Measurements from ENCODE around the gene CCDC51.

Gene CCDC51

DNA sequence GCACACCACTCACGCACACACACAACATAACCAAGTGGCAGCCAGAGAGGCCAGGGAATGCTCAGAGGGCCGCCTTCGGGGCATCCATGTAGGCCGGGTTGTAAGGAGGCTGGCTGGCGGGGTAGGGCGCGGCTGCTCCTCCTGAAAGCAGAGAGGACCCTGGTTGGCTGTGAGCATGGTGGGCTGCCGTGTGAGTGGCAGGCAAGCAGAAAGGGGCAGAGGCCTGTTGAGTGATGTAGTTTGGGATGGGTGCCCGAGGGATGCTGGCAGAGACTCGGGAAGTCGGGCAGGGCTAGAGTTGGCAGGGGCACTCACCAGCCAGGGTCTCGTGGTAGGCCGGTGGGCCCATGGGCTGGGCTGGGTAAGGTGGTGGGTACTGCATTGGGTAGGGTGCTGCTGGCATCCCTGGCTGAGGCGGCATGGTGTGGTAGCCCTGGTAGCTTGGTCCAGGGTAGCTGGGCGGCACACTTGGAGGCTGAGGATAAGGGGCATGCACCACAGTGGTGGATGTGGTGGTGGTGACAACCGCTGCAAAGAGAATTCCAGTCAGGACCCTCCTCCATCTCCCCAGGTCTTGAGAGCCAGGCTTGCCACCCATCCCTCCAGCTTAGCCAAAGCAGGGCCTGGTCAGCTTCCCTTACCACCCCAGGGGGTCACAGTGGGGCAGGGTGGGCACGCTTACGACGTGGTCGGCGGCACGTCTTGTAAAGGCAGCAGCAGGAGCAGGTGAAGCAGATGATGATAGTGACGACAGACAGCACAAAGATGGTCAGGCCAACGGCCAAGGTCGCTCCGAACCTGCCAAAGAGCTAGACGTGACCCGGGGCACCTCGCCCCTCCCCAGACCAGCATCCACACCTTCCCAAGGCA lies 29.4 kb upstream of the CCDC51 start:
- no peak overlapping the region for H3K4me3 ChIP-seq (replicated peaks in 1 of 2; ENCODE audit: low read depth in 2 of 2, low read length in 2 of 2)
- DNase-seq (ENCODE audit: low read depth in 2 of 2), result no peak

DNA sequence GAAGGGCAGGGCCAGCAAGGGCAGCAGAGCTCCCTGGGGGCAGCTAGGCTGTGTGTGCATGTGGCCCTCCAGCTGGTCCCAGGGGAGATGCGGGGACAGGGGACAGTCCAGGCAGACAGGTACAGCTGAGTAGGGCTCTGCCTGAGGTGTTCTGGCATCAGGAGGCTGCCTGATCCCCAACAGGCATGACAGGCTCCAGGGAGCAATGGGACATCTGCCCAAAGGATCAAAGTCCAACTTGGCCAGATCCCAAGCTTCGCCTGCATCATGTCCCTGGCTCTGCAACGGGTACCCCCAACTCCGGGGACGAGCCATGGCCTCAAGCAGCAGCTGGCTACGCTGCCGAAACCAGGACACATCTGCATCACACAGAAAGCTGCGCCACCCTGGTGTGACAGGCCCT lies 28.4 kb upstream of the CCDC51 start:
- no peak overlapping the region for H3K4me3 ChIP-seq (replicated peaks in 1 of 2; ENCODE audit: low read depth in 2 of 2, low read length in 2 of 2)
- DNase-seq (ENCODE audit: low read depth in 2 of 2), result no peak
- TF ChIP-seq, protein P1, sequence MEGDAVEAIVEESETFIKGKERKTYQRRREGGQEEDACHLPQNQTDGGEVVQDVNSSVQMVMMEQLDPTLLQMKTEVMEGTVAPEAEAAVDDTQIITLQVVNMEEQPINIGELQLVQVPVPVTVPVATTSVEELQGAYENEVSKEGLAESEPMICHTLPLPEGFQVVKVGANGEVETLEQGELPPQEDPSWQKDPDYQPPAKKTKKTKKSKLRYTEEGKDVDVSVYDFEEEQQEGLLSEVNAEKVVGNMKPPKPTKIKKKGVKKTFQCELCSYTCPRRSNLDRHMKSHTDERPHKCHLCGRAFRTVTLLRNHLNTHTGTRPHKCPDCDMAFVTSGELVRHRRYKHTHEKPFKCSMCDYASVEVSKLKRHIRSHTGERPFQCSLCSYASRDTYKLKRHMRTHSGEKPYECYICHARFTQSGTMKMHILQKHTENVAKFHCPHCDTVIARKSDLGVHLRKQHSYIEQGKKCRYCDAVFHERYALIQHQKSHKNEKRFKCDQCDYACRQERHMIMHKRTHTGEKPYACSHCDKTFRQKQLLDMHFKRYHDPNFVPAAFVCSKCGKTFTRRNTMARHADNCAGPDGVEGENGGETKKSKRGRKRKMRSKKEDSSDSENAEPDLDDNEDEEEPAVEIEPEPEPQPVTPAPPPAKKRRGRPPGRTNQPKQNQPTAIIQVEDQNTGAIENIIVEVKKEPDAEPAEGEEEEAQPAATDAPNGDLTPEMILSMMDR (IDR thresholded peaks at IDR 0.05; ENCODE audit: low read depth, low read length), result no peak

More for the DNA sequence above, 29.4 kb upstream of the CCDC51 start:
- TF ChIP-seq, protein P1 (IDR thresholded peaks at IDR 0.05; ENCODE audit: low read depth, low read length), result no peak

DNA sequence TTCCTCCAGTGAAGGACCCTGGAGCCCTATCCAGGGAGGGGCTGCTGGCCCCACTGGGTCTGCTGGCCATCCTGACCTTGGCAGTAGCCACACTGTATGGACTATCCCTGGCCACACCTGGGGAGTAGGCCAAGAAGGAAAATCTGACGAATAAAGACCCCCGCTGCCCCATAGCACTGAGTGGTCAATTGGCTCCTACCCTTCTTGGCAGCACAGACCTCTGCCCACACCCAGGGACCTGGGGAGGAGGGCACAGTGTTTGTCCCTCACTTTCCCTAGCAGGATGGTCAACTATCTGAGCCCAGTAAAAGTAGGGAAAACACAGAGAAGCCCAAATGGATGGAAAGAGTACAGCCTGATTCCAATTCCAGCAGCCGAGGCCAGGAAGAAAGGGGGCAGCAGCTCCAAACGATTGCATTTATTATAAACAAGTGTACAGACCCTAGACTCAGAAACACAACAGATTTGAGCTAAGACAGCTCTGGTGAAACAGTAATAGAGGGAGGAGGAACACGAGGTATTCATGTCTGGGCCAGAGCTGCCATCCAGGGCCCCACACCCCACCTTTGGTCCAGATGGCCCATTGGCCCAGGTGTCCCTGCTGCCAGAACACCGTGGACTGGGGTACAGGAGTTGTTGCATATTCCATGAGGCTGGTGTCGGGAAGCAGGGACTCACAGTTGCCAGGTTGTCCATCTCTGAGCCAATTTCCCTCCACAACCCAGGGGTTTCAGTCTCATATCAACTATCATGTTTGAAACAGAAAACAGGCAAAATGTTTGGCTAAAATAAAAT lies 27.8 kb upstream of the CCDC51 start:
- DNase-seq (ENCODE audit: low read depth in 2 of 2), result no peak
- peak overlapping the region in 1 of 2 donors; percentile 63 for H3K4me3 ChIP-seq (replicated peaks in 1 of 2; ENCODE audit: low read depth in 2 of 2, low read length in 2 of 2)
- TF ChIP-seq, protein P1 (IDR thresholded peaks at IDR 0.05; ENCODE audit: low read depth, low read length), result no peak

DNA sequence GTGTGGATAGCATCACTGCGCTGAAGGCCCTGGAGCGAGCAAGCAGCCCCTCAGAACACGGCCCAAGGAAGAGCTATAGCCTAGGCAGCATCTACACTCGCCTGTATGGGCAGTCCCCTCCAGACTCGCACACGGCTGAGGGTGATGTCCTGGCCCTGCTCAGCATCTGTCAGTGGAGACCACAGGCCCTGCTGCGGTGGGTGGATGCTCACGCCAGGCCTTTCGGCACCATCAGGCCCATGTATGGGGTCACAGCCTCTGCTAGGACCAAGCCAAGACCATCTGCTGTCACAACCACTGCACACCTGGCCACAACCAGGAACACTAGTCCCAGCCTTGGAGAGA lies 27.2 kb upstream of the CCDC51 start:
- H3K4me3 ChIP-seq (replicated peaks in 1 of 2; ENCODE audit: low read depth in 2 of 2, low read length in 2 of 2), result peak overlapping the region; percentile 53 to 63
- no peak for DNase-seq (ENCODE audit: low read depth in 2 of 2)
- TF ChIP-seq, protein P1 (IDR thresholded peaks at IDR 0.05; ENCODE audit: low read depth, low read length), result no peak

DNA sequence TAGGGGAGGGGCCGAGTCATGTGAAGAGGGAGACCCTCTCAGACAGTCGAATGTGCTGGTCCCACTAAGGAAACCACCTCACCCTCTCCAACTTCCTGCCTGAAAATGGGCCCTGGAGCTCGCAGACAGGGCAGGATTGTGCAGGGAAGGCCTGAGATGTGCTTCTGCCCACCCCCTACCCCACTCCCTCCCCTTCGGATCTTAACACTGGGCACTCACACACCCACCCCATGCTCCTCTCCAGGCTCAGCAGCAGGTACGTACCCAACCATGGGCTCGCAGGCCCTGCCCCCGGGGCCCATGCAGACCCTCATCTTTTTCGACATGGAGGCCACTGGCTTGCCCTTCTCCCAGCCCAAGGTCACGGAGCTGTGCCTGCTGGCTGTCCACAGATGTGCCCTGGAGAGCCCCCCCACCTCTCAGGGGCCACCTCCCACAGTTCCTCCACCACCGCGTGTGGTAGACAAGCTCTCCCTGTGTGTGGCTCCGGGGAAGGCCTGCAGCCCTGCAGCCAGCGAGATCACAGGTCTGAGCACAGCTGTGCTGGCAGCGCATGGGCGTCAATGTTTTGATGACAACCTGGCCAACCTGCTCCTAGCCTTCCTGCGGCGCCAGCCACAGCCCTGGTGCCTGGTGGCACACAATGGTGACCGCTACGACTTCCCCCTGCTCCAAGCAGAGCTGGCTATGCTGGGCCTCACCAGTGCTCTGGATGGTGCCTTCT lies 26.6 kb upstream of the CCDC51 start:
- DNase-seq (ENCODE audit: low read depth in 2 of 2), result peak in 1 of 2 donors; percentile 7
- H3K4me3 ChIP-seq (replicated peaks in 1 of 2; ENCODE audit: low read depth in 2 of 2, low read length in 2 of 2), result peak overlapping the region; percentile 53 to 63
- TF ChIP-seq, protein P1 (IDR thresholded peaks at IDR 0.05; ENCODE audit: low read depth, low read length), result no peak

DNA sequence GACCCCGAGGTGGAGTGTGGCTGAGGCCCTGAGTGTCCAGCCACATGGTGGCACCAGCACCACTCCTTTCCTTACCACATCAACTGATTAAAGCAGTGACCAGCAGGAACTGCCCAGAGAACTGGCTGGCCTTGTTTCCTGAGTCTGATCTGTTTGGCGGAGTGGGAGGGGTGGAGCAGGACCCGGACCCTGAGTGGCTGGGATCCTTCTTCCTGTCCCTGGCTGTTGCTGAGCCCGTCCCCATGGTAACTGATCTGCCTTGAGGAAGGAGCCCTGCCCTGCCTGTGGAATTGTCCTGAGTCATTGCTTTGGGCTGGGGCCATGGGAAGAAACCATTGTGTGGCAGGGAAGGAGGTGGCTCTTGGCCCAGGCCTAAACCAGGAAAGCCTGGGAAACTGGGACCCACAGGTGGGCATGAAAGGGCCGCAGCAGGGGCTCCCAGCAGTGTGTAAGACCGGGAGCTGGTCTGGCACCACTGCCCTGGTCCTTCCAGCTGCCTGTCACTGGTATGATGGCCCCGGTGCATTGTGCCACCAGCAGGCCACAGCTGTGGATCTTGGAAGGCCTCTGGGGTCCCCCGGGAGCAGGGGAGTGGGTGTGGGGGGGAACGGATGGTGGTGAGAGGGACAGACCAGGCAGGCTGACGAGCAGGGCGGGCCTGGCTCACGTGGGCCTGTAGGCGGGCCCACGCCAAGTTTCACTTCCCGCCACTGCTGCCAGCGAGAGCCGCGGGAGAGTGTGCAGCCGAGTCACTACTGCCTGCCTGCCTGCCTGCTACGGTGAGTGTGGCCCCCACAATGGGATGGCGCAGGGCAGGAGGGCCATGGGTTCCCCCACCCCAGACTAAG lies 25.8 kb upstream of the CCDC51 start:
- TF ChIP-seq, protein P1 (IDR thresholded peaks at IDR 0.05; ENCODE audit: low read depth, low read length), result peak; percentile 59
- peak overlapping the region; percentile 53 to 63 for H3K4me3 ChIP-seq (replicated peaks in 1 of 2; ENCODE audit: low read depth in 2 of 2, low read length in 2 of 2)
- DNase-seq (ENCODE audit: low read depth in 2 of 2), result peak; percentile 100
